Adipocyte (in vitro differentiated cells): ENCODE data around the gene HRC.

ENCODE experiments used
- DNase-seq: peaks from one replicate; pipeline ENCODE4 v3.0.0-alpha.2; 2015; ENCODE audit warnings: low read depth
- H3K27me3 ChIP-seq: replicated peaks from 2 replicates; pipeline ENCODE4 v1.7.0; 2013; ENCODE audit warnings: mild to moderate bottlenecking, low read length, moderate library complexity; ENCODE audit not compliant: control insufficient read depth, insufficient read depth
- H3K36me3 ChIP-seq: 2 replicates; pipeline ENCODE4 v1.7.0; 2013; ENCODE audit warnings: low read length, mild to moderate bottlenecking, moderate library complexity; ENCODE audit not compliant: control insufficient read depth, insufficient read depth, severe bottlenecking
- H3K4me1 ChIP-seq: 2 replicates; pipeline ENCODE4 v1.7.0; 2013; ENCODE audit warnings: mild to moderate bottlenecking, low read length, moderate library complexity; ENCODE audit not compliant: control insufficient read depth, insufficient read depth
- H3K4me3 ChIP-seq: 2 replicates; pipeline ENCODE4 v1.7.0; 2013; ENCODE audit warnings: mild to moderate bottlenecking, low read length, moderate library complexity
- H3K9ac ChIP-seq: 2 replicates; pipeline ENCODE4 v1.7.0; 2013; ENCODE audit warnings: mild to moderate bottlenecking, low read length, moderate library complexity
- H3K9me3 ChIP-seq: 2 replicates; pipeline ENCODE4 v1.7.0; 2013; ENCODE audit warnings: mild to moderate bottlenecking, low read length, moderate library complexity; ENCODE audit not compliant: control insufficient read depth

Gene HRC

GRCh38 chr19:49119411-49120324, 35.5 kb downstream of the HRC start, which contains the start of gene PPFIA3:
PPFIA3 (plus strand) TSS chr19:49119544; CDS start chr19:49127874, 8,330 bp downstream.
- Histone ChIP-seq H3K4me3 (peak within 1 kb of the TSS; percentile 85), H3K27me3 (peaks cover 8% of the 10 kb centered on the region), H3K4me1 (peaks cover 19% of the 10 kb centered on the region), H3K9me3 (no peaks in the 10 kb centered on the region), H3K9ac (peak within 1 kb of the TSS; percentile 87), H3K36me3 (no peaks in the 10 kb centered on the region)
- peak; percentile 90 for DNase-seq

GRCh38 chr19:49118565-49119410, 36.4 kb downstream of the HRC start, which contains the start of gene C19orf73:
C19orf73 (minus strand) TSS chr19:49119143; CDS start chr19:49119022, 121 bp downstream.
- peak within 1 kb of the TSS; percentile 87 for H3K9ac ChIP-seq
- peak within 1 kb of the TSS; percentile 85 for H3K4me3 ChIP-seq
- peaks cover 22% of the 10 kb centered on the region for H3K4me1 ChIP-seq
- peak; percentile 98 for DNase-seq
- H3K36me3 ChIP-seq = no peaks in the 10 kb centered on the region
- H3K27me3 ChIP-seq = peaks cover 8% of the 10 kb centered on the region
- H3K9me3 ChIP-seq = no peaks in the 10 kb centered on the region

- H3K9me3 ChIP-seq = no peaks in the 10 kb centered on the region
- peak overlapping the region; percentile 85 for H3K4me3 ChIP-seq
- peaks cover 8% of the 10 kb centered on the region for H3K27me3 ChIP-seq
- peak overlapping the region; percentile 87 for H3K9ac ChIP-seq
- H3K36me3 ChIP-seq = no peaks in the 10 kb centered on the region
- H3K4me1 ChIP-seq = peaks cover 24% of the 10 kb centered on the region
- DNase-seq = no peak
These were observed 37.3 kb downstream of the HRC start for GRCh38 chr19:49117677-49118564.

- peaks cover 8% of the 10 kb centered on the region for H3K27me3 ChIP-seq
- no peak for DNase-seq
- H3K9me3 ChIP-seq = no peaks in the 10 kb centered on the region
- H3K36me3 ChIP-seq = no peaks in the 10 kb centered on the region
- H3K9ac ChIP-seq = no peak overlapping the region
- H3K4me1 ChIP-seq = peaks cover 24% of the 10 kb centered on the region
- no peak overlapping the region for H3K4me3 ChIP-seq
These were observed 38.7 kb downstream of the HRC start for GRCh38 chr19:49116544-49116943.

GRCh38 chr19:49114630-49115363, 40.4 kb downstream of the HRC start:
- DNase-seq = peak; percentile 76
- H3K36me3 ChIP-seq = peaks cover under 1% of the 10 kb centered on the region
- peaks cover 40% of the 10 kb centered on the region for H3K4me1 ChIP-seq
- no peaks in the 10 kb centered on the region for H3K27me3 ChIP-seq
- H3K9me3 ChIP-seq = no peaks in the 10 kb centered on the region
- peak overlapping the region; percentile 89 for H3K9ac ChIP-seq
- H3K4me3 ChIP-seq = peak overlapping the region; percentile 86

GRCh38 chr19:49113762-49114629, 41.2 kb downstream of the HRC start, which contains the start of gene LIN7B:
LIN7B (plus strand) TSS chr19:49114370; CDS start chr19:49114405, 35 bp downstream.
- Histone ChIP-seq H3K4me1 (peaks cover 37% of the 10 kb centered on the region), H3K9me3 (no peaks in the 10 kb centered on the region), H3K9ac (peak within 1 kb of the TSS; percentile 89), H3K4me3 (peak within 1 kb of the TSS; percentile 86), H3K36me3 (peaks cover 9% of the 10 kb centered on the region), H3K27me3 (no peaks in the 10 kb centered on the region)
- peak; percentile 88 for DNase-seq

- Histone ChIP-seq H3K9me3 (no peaks in the 10 kb centered on the region), H3K27me3 (no peaks in the 10 kb centered on the region), H3K4me1 (peaks cover 27% of the 10 kb centered on the region), H3K4me3 (no peak overlapping the region), H3K36me3 (peaks cover 35% of the 10 kb centered on the region), H3K9ac (no peak overlapping the region)
- DNase-seq = no peak
These were observed 43.8 kb downstream of the HRC start for GRCh38 chr19:49111218-49111998.

- H3K27me3 ChIP-seq = no peaks in the 10 kb centered on the region
These were observed 44.6 kb downstream of the HRC start for GRCh38 chr19:49110567-49110966.

More at GRCh38 chr19:49110567-49110966, 44.6 kb downstream of the HRC start:
- Histone ChIP-seq H3K9ac (no peak overlapping the region), H3K4me1 (peaks cover 27% of the 10 kb centered on the region), H3K36me3 (peaks cover 43% of the 10 kb centered on the region), H3K4me3 (no peak overlapping the region), H3K9me3 (no peaks in the 10 kb centered on the region)
- peak; percentile 43 for DNase-seq
